ENCODE results near the gene ZNF746.

DNA sequence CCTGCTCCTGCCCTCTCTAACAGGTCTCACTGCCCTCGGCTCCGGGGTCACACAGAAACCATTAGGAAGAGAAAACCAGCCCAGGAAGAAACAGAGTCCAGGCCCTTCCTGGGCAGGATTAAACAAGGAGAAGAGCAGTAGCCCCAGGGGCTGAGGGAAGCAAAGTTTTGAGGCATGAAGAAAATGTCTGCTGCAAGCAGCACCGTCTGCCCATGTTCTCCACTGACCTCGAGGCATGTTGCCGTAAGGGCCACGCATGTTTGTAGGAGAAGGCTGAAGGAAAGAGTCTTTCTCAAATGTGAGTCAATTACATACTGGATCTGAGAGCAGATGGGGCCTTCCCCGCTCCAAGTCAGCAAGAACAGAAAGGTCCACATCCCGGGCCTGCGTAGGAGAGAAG lies 4.2 kb downstream of the ZNF746 start:
- TF ChIP-seq, protein P1, sequence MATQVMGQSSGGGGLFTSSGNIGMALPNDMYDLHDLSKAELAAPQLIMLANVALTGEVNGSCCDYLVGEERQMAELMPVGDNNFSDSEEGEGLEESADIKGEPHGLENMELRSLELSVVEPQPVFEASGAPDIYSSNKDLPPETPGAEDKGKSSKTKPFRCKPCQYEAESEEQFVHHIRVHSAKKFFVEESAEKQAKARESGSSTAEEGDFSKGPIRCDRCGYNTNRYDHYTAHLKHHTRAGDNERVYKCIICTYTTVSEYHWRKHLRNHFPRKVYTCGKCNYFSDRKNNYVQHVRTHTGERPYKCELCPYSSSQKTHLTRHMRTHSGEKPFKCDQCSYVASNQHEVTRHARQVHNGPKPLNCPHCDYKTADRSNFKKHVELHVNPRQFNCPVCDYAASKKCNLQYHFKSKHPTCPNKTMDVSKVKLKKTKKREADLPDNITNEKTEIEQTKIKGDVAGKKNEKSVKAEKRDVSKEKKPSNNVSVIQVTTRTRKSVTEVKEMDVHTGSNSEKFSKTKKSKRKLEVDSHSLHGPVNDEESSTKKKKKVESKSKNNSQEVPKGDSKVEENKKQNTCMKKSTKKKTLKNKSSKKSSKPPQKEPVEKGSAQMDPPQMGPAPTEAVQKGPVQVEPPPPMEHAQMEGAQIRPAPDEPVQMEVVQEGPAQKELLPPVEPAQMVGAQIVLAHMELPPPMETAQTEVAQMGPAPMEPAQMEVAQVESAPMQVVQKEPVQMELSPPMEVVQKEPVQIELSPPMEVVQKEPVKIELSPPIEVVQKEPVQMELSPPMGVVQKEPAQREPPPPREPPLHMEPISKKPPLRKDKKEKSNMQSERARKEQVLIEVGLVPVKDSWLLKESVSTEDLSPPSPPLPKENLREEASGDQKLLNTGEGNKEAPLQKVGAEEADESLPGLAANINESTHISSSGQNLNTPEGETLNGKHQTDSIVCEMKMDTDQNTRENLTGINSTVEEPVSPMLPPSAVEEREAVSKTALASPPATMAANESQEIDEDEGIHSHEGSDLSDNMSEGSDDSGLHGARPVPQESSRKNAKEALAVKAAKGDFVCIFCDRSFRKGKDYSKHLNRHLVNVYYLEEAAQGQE (tag by site-specific recombination; IDR thresholded peaks at IDR 0.05) = no peak
- TF ChIP-seq, protein P2, sequence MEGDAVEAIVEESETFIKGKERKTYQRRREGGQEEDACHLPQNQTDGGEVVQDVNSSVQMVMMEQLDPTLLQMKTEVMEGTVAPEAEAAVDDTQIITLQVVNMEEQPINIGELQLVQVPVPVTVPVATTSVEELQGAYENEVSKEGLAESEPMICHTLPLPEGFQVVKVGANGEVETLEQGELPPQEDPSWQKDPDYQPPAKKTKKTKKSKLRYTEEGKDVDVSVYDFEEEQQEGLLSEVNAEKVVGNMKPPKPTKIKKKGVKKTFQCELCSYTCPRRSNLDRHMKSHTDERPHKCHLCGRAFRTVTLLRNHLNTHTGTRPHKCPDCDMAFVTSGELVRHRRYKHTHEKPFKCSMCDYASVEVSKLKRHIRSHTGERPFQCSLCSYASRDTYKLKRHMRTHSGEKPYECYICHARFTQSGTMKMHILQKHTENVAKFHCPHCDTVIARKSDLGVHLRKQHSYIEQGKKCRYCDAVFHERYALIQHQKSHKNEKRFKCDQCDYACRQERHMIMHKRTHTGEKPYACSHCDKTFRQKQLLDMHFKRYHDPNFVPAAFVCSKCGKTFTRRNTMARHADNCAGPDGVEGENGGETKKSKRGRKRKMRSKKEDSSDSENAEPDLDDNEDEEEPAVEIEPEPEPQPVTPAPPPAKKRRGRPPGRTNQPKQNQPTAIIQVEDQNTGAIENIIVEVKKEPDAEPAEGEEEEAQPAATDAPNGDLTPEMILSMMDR (tag by site-specific recombination; IDR thresholded peaks at IDR 0.05) = no peak
- TF ChIP-seq, protein P3, sequence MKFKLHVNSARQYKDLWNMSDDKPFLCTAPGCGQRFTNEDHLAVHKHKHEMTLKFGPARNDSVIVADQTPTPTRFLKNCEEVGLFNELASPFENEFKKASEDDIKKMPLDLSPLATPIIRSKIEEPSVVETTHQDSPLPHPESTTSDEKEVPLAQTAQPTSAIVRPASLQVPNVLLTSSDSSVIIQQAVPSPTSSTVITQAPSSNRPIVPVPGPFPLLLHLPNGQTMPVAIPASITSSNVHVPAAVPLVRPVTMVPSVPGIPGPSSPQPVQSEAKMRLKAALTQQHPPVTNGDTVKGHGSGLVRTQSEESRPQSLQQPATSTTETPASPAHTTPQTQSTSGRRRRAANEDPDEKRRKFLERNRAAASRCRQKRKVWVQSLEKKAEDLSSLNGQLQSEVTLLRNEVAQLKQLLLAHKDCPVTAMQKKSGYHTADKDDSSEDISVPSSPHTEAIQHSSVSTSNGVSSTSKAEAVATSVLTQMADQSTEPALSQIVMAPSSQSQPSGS (tag by site-specific recombination; IDR thresholded peaks at IDR 0.05; ENCODE audit: low read depth) = no peak
- TF ChIP-seq ZNF175 (tag by site-specific recombination; IDR thresholded peaks at IDR 0.05) = no peak
- TF ChIP-seq ZNF354C (tag by site-specific recombination; IDR thresholded peaks at IDR 0.05; ENCODE audit: borderline replicate concordance, low read depth) = no peak
